ENCODE measurements around the gene PIP5KL1. TPM values are rescaled to one million over a fixed set of nuclear protein-coding genes. Genes with fewer than 3 reads are reported as not detected.

The PIP5KL1 gene
- total and polyA plus RNA-seq, 2 of the 8 experiments (the other 6 are each of a cell fraction or from before 2014, with no cell fraction given): 13.4 to 15.4 TPM

GRCh38 chr9:127950513-127951289, 20.1 kb upstream of the PIP5KL1 start (continued):
- no peak for TF ChIP-seq CHD7 (IDR thresholded peaks at IDR 0.05; ENCODE audit: insufficient replicate concordance, low read length)
- TF ChIP-seq POLR2A (IDR thresholded peaks at IDR 0.05; ENCODE audit: control extremely low read depth in 1 of 2, low read depth in 2 of 2, low read length in 2 of 2): no peak
- TF ChIP-seq SRF (IDR thresholded peaks at IDR 0.05; ENCODE audit: low read depth, low read length): no peak
